HepG2 (cell line): ENCODE data around the gene CDNF. TPM values are rescaled to one million over a fixed set of nuclear protein-coding genes. Genes with fewer than 3 reads are reported as not detected.

ENCODE experiments used
- CBFB ChIP-seq: sonication (generic); formaldehyde crosslinking; IDR thresholded peaks from 2 replicates; pipeline ENCODE4 v1.4.0; 2020; ENCODE audit warnings: missing genetic modification reagents
- EEA1 ChIP-seq: sonication (generic); formaldehyde crosslinking; IDR thresholded peaks from 2 replicates; pipeline ENCODE4 v1.5.1; 2020; ENCODE audit warnings: mild to moderate bottlenecking, missing genetic modification reagents, borderline replicate concordance
- FLYWCH1 ChIP-seq: sonication (generic); formaldehyde crosslinking; IDR thresholded peaks from 2 replicates; pipeline ENCODE4 v1.8.1; 2023; ENCODE audit warnings: mild to moderate bottlenecking, missing genetic modification reagents
- HNF4G ChIP-seq, 2 experiments: sonication (generic) in 1 of 2; formaldehyde crosslinking in 1 of 2; IDR thresholded peaks; 2 replicates each; pipeline versions ENCODE4 v1.4.0 to v1.6.1; 2011 to 2020; ENCODE audit warnings: borderline replicate concordance in 2 of 2, low read depth in 2 of 2, mild to moderate bottlenecking in 2 of 2, low read length in 1 of 2, missing genetic modification reagents in 1 of 2, moderate library complexity in 1 of 2
- KLF11 ChIP-seq: IDR thresholded peaks from 2 replicates; pipeline ENCODE4 v1.6.1; 2016; ENCODE audit warnings: missing compliant biosample characterization
- MTA3 ChIP-seq: sonication (generic); formaldehyde crosslinking; IDR thresholded peaks from 2 replicates; pipeline ENCODE4 v1.4.0; 2020; ENCODE audit warnings: missing genetic modification reagents
- MZF1 ChIP-seq: sonication (generic); formaldehyde crosslinking; IDR thresholded peaks from 2 replicates; pipeline ENCODE4 v1.8.1; 2023; ENCODE audit warnings: mild to moderate bottlenecking, missing genetic modification reagents, borderline replicate concordance
- NCOA5 ChIP-seq: sonication (generic); formaldehyde crosslinking; IDR thresholded peaks from 2 replicates; pipeline ENCODE4 v1.4.0; 2020; ENCODE audit warnings: missing genetic modification reagents
- RFX5 ChIP-seq: IDR thresholded peaks from 2 replicates; pipeline ENCODE4 v1.6.1; 2011; ENCODE audit warnings: low read depth, low read length, improper control_type of control experiment
- RFXANK ChIP-seq: IDR thresholded peaks from 2 replicates; pipeline ENCODE4 v1.6.1; 2016
- TBX3 ChIP-seq: fragments of 450-650 bp; IDR thresholded peaks from 2 replicates; pipeline ENCODE4 v1.6.1; 2017; ENCODE audit warnings: antibody characterized with exemption, mild to moderate bottlenecking, inconsistent platforms, borderline replicate concordance
- ZFP37 ChIP-seq: sonication (generic); formaldehyde crosslinking; IDR thresholded peaks from 2 replicates; pipeline ENCODE4 v1.4.0; 2020; ENCODE audit warnings: missing genetic modification reagents, borderline replicate concordance
- ZFP62 ChIP-seq: sonication (generic); formaldehyde crosslinking; IDR thresholded peaks from 2 replicates; pipeline ENCODE4 v1.4.0; 2020; ENCODE audit warnings: missing genetic modification reagents
- ZIK1 ChIP-seq: sonication (generic); formaldehyde crosslinking; IDR thresholded peaks from 2 replicates; pipeline ENCODE4 v1.5.0; 2020; ENCODE audit warnings: mild to moderate bottlenecking, low read depth, missing genetic modification reagents, borderline replicate concordance
- ZMYM2 ChIP-seq: sonication (generic); formaldehyde crosslinking; IDR thresholded peaks from 2 replicates; pipeline ENCODE4 v1.8.0; 2022; ENCODE audit warnings: mild to moderate bottlenecking, missing genetic modification reagents
- ZNF333 ChIP-seq: sonication (generic); formaldehyde crosslinking; IDR thresholded peaks from 2 replicates; pipeline ENCODE4 v1.4.0; 2020; ENCODE audit warnings: mild to moderate bottlenecking, missing genetic modification reagents, borderline replicate concordance
- ZNF431 ChIP-seq: sonication (generic); formaldehyde crosslinking; IDR thresholded peaks from 2 replicates; pipeline ENCODE4 v1.9.0; 2022; ENCODE audit warnings: missing genetic modification reagents, low read depth, mild to moderate bottlenecking, borderline replicate concordance
- ZNF607 ChIP-seq: sonication (generic); formaldehyde crosslinking; IDR thresholded peaks from 2 replicates; pipeline ENCODE4 v1.5.1; 2020; ENCODE audit warnings: missing genetic modification reagents, mild to moderate bottlenecking, borderline replicate concordance
- ZNF660 ChIP-seq: sonication (generic); formaldehyde crosslinking; IDR thresholded peaks from 2 replicates; pipeline ENCODE4 v1.5.1; 2020; ENCODE audit warnings: mild to moderate bottlenecking, low read depth, missing genetic modification reagents, borderline replicate concordance
- ZNF891 ChIP-seq: sonication (generic); formaldehyde crosslinking; IDR thresholded peaks from 2 replicates; pipeline ENCODE4 v1.5.0; 2020; ENCODE audit warnings: mild to moderate bottlenecking, missing genetic modification reagents
- polyA plus RNA-seq, 8 experiments: library from polyadenylated mRNA; depleted of rRNA in 3 of 8; stranded (reverse) in 7 of 8; unstranded in 1 of 8; fragments of >200 nt; fragmentation: Illumina TruSeq in 4 of 8; extraction: Trizol in 4 of 8; gene quantifications; 2 replicates each; pipeline versions ENCODE4 v1.2.1 to v1.2.3, GENCODE V29; 2011 to 2016; ENCODE audit warnings: low read depth in 4 of 8, missing spikeins in 1 of 8, mixed read lengths in 1 of 8; ENCODE audit not compliant: insufficient read depth in 1 of 8
- total RNA-seq, 5 experiments: library from RNA; depleted of rRNA; stranded (reverse); fragments of >200 nt; fragmentation: Illumina TruSeq; extraction: Trizol; gene quantifications; 2 replicates each; pipeline ENCODE4 v1.2.3, GENCODE V29; 2016; ENCODE audit warnings: low read depth in 1 of 5
- TF ChIP-seq, protein P1 (sequence below): sonication (generic); formaldehyde crosslinking; IDR thresholded peaks from 2 replicates; pipeline ENCODE4 v1.8.0; 2022; ENCODE audit warnings: low read depth, missing genetic modification reagents
- TF ChIP-seq, protein P2 (sequence below): IDR thresholded peaks from 2 replicates; pipeline ENCODE4 v1.6.1; 2016; ENCODE audit warnings: low read depth, borderline replicate concordance
- TF ChIP-seq, protein P3 (sequence below): sonication (generic); formaldehyde crosslinking; IDR thresholded peaks from 2 replicates; pipeline ENCODE4 v1.8.0; 2022; ENCODE audit warnings: missing genetic modification reagents, mild to moderate bottlenecking, moderate library complexity, borderline replicate concordance
- TF ChIP-seq, protein P4 (sequence below): sonication (generic); formaldehyde crosslinking; IDR thresholded peaks from 2 replicates; pipeline ENCODE4 v1.8.1; 2023; ENCODE audit warnings: mild to moderate bottlenecking, missing genetic modification reagents, borderline replicate concordance
- TF ChIP-seq, protein P5 (sequence below): sonication (generic); formaldehyde crosslinking; IDR thresholded peaks from 2 replicates; pipeline ENCODE4 v1.8.0; 2022; ENCODE audit warnings: mild to moderate bottlenecking, missing genetic modification reagents, moderate library complexity

The CDNF gene
- total and polyA plus RNA-seq, 2 of the 13 experiments (the other 11 are each of a cell fraction or from before 2014, with no cell fraction given) = 0.29 to 0.33 TPM

DNA sequence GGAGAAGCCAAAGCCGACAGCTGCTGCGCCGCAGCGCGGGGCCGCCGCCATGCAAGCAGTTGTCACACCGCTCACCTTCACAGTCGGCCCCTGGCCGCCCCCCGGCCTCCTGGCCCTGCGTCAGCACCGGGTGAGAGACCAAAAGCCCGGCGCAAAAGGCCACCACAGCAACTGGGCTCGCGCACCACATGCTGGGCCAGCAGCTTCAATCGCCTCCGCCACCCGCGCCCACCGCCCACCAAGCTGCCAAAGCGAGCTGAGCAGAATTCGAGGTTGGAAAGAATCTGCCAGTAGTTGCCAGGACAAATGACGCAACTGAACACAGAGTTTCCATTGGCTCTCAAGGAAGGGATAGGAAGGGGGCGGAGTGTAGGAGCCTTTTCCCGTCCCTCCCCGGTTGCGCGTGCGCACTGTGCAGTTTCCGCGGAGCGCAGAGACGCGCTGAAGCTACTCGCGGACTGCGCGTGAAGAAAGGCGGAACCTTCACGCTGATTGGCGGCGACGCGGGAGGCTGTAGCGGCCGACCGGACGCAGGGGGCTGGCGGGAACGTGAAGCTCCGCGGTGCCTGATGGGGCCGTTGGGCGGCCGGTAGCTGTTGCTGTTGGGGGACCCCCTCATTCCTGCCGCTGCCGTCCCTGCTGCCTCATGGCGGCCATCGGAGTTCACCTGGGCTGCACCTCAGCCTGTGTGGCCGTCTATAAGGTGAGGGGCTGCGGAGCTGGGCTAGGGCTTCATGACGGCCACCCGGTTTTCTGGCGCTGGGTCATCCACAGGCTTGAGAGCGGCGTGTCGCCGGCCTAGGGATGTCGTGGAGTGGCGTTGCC, at the start of gene CDNF, which contains the start of the genes HSPA14 and MSANTD7 (continued):
- 0 out of 2 replicates have a peak, but pooled peaks have one; percentile 15 for TF ChIP-seq MZF1
- TF ChIP-seq EEA1 (CRISPR knock-in tag) = no peak
- TF ChIP-seq ZFP37 = peak; percentile 65; the same call in 1 of the 2 replicates
- peak; percentile 56; the same call in 1 of the 2 replicates for TF ChIP-seq CBFB (CRISPR knock-in tag)
- TF ChIP-seq, protein P1, sequence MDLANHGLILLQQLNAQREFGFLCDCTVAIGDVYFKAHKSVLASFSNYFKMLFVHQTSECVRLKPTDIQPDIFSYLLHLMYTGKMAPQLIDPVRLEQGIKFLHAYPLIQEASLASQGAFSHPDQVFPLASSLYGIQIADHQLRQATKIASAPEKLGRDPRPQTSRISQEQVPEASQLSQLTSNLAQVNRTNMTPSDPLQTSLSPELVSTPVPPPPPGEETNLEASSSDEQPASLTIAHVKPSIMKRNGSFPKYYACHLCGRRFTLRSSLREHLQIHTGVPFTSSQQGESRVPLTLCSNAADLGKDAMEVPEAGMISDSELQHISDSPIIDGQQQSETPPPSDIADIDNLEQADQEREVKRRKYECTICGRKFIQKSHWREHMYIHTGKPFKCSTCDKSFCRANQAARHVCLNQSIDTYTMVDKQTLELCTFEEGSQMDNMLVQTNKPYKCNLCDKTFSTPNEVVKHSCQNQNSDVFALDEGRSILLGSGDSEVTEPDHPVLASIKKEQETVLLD (CRISPR knock-in tag) = peak; percentile 52; the same call in 1 of the 2 replicates
- TF ChIP-seq, protein P2, sequence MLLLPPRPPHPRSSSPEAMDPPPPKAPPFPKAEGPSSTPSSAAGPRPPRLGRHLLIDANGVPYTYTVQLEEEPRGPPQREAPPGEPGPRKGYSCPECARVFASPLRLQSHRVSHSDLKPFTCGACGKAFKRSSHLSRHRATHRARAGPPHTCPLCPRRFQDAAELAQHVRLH = no peak
- TF ChIP-seq MTA3 (CRISPR knock-in tag) = no peak
- no peak for TF ChIP-seq ZFP62
- TF ChIP-seq HNF4G (IDR thresholded peaks at IDR 0.05; ENCODE audit: borderline replicate concordance, low read depth, low read length) = no peak
- 0 out of 2 replicates have a peak, but pooled peaks have one; percentile 27 for TF ChIP-seq HNF4G (CRISPR knock-in tag; IDR thresholded peaks at IDR 0.05; ENCODE audit: borderline replicate concordance, low read depth)
- TF ChIP-seq ZNF607 = peak; percentile 70; the same call in 1 of the 2 replicates
- TF ChIP-seq, protein P3, sequence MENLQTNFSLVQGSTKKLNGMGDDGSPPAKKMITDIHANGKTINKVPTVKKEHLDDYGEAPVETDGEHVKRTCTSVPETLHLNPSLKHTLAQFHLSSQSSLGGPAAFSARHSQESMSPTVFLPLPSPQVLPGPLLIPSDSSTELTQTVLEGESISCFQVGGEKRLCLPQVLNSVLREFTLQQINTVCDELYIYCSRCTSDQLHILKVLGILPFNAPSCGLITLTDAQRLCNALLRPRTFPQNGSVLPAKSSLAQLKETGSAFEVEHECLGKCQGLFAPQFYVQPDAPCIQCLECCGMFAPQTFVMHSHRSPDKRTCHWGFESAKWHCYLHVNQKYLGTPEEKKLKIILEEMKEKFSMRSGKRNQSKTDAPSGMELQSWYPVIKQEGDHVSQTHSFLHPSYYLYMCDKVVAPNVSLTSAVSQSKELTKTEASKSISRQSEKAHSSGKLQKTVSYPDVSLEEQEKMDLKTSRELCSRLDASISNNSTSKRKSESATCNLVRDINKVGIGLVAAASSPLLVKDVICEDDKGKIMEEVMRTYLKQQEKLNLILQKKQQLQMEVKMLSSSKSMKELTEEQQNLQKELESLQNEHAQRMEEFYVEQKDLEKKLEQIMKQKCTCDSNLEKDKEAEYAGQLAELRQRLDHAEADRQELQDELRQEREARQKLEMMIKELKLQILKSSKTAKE (CRISPR knock-in tag) = no peak
- 0 out of 2 replicates have a peak, but pooled peaks have one; percentile 60 for TF ChIP-seq ZNF891
- TF ChIP-seq RFX5 = peak; percentile 100
- TF ChIP-seq, protein P4, sequence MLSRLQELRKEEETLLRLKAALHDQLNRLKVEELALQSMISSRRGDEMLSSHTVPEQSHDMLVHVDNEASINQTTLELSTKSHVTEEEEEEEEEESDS (CRISPR knock-in tag) = no peak
- TF ChIP-seq TBX3 = no peak
- no peak for TF ChIP-seq ZNF660 (CRISPR knock-in tag)
- TF ChIP-seq, protein P5, sequence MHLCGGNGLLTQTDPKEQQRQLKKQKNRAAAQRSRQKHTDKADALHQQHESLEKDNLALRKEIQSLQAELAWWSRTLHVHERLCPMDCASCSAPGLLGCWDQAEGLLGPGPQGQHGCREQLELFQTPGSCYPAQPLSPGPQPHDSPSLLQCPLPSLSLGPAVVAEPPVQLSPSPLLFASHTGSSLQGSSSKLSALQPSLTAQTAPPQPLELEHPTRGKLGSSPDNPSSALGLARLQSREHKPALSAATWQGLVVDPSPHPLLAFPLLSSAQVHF (CRISPR knock-in tag) = peak; percentile 82; the same call in 1 of the 2 replicates
- no peak; the same call in 1 of the 2 replicates for TF ChIP-seq ZMYM2 (CRISPR knock-in tag)
- TF ChIP-seq NCOA5 (CRISPR knock-in tag) = no peak
- no peak for TF ChIP-seq FLYWCH1
- no peak for TF ChIP-seq ZNF431 (CRISPR knock-in tag)
- no peak for TF ChIP-seq ZNF333 (CRISPR knock-in tag)
- peak; percentile 100 for TF ChIP-seq RFXANK
- TF ChIP-seq ZIK1 (CRISPR knock-in tag) = peak; percentile 68; the same call in 1 of the 2 replicates
- TF ChIP-seq KLF11 = no peak
